GM19452 (cell line): ENCODE results near the gene HIPK1.
"Not testable (repeated sequence)": the region's sequence is repeated elsewhere in the genome, so short reads cannot be mapped to it uniquely, and the experiment has no call there.

ENCODE experiments used
- ATAC-seq: cut with Tn5 transposase; IDR thresholded peaks from one replicate; pipeline ENCODE4 v1.9.1; 2021; ENCODE audit not compliant: unreplicated experiment

Gene HIPK1

DNA sequence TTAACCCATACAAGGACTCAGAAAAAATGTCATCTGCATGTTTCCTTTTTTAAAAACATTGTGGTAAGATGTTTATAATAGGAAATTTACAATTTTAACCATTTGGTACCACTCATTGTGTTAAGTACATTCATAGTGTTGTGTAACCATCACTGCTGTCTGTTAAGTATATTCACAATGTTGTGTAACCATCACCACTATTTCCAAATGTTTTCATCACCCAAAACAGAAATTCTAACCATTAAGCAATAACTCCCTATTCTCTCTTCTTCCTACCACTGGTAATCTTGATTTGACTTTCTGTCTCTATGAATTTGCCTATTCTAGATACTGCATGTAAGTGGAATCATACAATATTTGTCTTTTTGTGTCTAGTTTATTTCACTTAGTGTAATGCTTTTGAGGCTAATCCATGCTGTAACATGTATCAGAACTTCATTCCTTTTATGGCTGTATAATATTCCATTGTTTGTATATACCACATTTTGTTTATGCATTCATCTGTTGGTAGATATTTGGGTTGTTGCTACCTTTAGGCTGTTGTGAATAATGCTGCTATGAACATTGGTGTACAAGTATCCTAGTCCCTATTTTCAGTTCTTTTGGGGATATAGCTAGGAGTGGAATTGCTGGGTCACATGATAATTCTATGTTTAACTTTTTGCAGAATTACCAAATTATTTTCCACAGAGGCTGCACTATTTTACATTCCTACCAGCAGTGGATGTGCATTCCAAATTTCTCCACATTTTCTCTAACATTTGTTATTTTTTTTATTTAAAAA is 14.1 kb downstream of the HIPK1 start:
- ATAC-seq = no peak

DNA sequence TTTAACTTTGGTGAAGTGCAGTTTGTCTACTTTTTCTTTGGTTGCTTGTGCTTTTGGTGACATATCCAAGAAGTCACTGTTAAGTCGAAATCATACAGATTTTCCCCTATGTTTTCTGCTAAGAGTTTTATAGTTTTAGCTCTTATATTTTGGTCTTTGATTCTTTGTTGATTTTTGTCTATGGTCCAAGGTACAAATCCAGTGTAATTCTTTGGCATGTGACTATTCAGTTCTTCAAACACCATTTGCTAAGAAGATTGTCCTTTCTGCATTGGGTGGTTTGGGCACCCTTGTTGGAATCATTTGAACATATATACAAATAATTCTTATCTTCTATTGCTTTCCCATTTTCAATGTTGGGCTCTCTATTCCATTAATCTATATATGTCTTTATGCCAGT is 16.2 kb downstream of the HIPK1 start:
- no peak for ATAC-seq

- ATAC-seq = no peak
Observed at GRCh38 chr1:113946112-113946511, 17.0 kb downstream of the HIPK1 start.

GRCh38 chr1:113946678-113947387 is 17.7 kb downstream of the HIPK1 start:
- no peak for ATAC-seq

DNA sequence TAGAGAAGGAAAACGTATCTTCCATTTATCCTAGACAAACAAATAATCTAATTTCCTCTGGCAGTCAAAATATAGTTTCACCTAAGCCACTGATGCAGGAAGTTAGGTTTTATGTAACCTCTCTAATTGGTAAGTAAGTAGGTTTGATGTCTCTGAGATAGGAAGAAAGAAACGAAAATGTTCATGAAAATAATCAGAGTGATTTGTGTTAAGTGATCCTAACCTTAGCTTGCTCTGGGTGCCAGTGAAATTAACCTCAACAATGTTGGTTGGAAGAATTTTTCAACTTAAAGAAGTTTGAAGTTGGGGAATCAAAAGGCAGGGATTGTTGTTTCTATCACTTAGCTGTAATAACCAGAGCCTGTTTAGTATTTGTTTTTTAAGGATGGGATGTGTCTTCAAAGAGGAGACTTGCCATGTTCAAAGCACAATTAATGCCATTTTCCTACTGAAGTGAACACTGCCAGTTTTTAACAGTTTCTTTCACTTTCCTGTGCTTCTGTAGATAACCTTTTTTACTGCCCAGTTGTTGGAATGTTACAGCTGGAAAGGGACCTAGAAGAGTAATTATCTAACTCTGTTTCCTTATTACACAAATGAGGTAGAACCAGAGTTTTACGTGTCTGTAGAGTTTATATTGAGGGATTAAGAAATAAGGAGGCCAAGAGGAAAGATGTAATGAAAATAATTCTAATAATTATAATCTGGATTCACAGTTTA is 18.4 kb downstream of the HIPK1 start:
- ATAC-seq = no peak

DNA sequence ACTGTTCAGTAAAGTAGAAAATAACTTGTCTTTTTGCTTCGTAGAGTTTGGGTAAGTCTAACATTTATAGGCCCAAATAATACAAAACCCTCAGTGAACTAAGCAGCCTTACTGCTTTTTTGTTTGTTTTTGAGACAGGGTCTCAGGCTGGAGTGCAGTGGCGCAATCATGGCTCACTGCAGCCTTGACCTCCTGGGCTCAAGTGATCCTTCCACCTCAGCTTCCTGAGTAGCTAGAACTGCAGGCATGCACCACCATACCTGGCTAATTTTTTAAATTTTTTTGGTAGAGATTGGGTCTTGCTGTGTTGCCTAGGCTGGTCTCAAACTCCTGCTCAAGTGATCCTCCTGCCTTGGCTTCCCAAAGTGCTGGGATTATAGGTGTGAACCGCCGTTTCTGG is 19.0 kb downstream of the HIPK1 start:
- not testable (repeated sequence) for ATAC-seq

- no peak for ATAC-seq
Observed at GRCh38 chr1:113949007-113949406, 19.9 kb downstream of the HIPK1 start.

DNA sequence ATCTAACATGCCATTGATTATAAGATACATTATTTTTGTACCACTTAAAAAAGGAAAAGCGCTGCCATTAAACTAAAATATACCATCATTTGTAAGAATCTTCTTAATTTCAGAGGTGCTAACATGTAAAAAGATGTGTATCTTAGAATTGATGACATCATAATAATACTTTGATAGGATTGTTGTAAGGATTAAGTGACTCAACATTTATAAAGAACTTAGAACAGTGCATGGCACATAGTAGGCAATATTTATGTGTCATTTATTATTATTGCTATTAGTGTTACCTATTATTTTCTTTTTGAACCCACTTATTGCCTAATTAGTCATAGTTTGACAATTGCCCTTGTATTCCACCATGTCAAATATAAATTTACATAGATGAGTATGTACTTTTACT is 21.8 kb downstream of the HIPK1 start:
- no peak for ATAC-seq

DNA sequence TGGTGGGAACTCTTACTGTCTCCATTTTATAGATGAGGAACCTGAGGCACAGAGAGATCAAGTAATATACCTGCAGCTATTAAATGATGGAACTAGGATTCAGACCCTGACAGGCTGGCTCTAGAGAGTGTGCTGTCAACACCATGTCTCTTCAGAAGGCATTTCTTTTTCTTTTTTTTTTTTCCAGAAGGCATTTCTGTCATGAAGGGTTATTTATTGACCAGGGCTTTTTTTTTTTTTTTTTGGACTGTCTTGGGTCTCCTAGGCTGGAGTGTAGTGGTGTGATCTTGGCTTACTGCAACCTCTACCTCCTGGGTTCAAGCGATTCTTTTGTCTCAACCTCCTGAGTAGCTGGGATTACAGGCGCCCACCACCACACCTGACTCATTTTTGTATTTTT is 22.6 kb downstream of the HIPK1 start:
- ATAC-seq = no peak

DNA sequence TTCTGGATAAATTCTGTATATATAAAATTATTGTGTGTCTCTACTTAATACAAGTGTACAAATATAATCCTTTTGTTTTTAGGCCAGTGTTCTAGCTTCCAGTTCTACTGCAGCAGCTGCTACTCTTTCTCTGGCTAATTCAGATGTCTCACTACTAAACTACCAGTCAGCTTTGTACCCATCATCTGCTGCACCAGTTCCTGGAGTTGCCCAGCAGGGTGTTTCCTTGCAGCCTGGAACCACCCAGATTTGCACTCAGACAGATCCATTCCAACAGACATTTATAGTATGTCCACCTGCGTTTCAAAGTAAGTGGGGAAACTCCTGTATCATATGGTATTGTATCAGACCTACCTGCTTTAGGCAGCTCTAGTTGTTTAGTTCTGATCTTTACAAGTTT is 28.9 kb downstream of the HIPK1 start:
- no peak for ATAC-seq

DNA sequence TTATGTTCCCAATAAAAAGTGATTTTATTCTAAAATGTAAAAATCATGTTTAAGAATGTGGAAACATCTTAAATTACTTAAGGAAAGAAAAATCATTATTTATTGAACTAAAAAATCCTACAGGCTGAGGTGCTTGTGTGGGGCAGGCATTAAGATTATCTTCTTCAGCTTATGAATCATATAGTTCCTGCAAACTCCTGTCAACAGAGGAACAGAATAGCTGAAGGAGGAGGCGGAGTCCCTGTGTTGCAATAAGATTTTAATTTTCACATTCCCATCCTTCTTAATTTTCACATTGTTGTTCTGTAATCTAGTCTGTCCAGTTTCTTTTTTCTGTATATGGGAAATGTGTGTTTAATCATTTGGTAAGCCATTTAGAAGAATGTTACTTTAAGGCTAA is 29.6 kb downstream of the HIPK1 start:
- no peak for ATAC-seq

DNA sequence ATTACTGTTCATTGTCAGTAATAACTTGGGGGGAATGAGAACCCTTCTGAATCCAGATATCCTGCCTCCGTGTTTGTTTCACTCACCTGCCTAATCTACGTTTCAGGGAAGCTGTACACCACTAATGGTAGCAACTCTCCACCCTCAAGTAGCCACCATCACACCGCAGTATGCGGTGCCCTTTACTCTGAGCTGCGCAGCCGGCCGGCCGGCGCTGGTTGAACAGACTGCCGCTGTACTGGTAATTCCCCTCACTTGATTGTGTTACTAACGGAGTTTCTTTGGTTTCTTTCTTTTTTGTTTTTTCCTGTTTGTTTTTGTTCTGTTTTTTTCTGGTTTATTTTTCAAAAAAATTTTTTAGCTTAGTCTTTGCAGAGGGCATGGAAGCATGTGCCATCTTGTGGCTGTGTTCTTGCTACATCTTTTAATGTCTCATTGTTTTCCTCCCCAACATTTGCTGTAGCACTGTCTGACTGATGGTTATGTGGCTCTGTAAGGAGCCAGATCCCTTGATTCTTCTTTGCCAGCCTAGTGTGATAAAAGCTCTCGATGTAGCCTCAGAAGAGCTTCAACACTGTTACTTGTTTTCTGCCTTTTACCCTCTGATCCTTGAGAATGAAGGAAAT is 34.3 kb downstream of the HIPK1 start:
- no peak for ATAC-seq

GRCh38 chr1:113965703-113966412 is 36.7 kb downstream of the HIPK1 start:
- no peak for ATAC-seq

DNA sequence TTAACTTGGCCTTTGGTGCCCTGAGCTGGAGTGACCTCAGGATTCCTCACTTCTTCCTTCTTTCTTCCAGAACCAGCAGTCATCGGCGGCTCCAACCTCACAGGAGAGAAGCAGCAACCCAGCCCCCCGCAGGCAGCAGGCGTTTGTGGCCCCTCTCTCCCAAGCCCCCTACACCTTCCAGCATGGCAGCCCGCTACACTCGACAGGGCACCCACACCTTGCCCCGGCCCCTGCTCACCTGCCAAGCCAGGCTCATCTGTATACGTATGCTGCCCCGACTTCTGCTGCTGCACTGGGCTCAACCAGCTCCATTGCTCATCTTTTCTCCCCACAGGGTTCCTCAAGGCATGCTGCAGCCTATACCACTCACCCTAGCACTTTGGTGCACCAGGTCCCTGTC is 43.8 kb downstream of the HIPK1 start:
- no peak for ATAC-seq

GRCh38 chr1:113975211-113975895 is 46.2 kb downstream of the HIPK1 start:
- ATAC-seq = no peak

DNA sequence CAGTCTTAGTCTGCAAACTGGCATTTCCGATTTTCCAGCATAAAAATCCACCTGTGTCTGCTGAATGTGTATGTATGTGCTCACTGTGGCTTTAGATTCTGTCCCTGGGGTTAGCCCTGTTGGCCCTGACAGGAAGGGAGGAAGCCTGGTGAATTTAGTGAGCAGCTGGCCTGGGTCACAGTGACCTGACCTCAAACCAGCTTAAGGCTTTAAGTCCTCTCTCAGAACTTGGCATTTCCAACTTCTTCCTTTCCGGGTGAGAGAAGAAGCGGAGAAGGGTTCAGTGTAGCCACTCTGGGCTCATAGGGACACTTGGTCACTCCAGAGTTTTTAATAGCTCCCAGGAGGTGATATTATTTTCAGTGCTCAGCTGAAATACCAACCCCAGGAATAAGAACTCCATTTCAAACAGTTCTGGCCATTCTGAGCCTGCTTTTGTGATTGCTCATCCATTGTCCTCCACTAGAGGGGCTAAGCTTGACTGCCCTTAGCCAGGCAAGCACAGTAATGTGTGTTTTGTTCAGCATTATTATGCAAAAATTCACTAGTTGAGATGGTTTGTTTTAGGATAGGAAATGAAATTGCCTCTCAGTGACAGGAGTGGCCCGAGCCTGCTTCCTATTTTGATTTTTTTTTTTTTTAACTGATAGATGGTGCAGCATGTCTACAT is 47.6 kb downstream of the HIPK1 start:
- no peak for ATAC-seq

GRCh38 chr1:113977906-113978305 is 48.8 kb downstream of the HIPK1 start:
- no peak for ATAC-seq

DNA sequence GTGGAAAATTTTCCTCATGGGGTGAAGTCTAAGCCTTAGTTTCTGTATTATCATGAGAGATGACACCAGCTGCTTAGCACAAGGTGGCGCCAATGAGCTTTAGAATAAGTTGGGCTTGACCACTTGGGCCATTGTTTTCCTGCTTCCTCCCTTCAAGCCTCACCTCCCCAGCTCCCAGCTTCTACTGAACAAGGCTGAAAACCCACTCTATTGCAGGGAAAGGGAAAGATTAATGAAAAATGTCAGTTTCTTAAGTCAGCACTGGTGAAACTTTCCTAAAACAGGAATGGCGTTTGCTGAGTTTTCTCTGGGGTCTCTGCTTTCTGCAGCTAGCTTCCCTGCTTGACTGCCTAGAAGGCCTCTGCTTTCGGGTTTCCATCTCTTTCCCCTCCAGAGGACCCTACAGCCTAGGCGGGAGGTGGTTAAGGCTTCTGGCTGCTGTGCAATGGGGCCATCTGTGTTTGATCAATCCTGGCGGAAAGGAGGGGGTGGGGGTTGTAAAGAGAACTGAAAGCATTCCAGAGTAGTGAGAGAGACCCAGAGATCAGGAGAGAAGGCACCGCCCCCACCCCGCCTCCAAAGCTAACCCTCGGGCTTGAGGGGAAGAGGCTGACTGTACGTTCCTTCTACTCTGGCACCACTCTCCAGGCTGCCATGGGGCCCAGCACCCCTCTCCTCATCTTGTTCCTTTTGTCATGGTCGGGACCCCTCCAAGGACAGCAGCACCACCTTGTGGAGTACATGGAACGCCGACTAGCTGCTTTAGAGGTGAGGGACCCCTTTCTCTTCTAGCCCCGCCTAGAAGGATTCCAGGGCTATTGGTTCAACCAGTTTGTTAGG is 50.0 kb downstream of the HIPK1 start, which contains the start of gene OLFML3:
OLFML3 (plus strand) TSS at position 612 of the 840 bp plus-strand sequence; CDS start at position 655, 43 bp downstream.
- ATAC-seq = no peak

DNA sequence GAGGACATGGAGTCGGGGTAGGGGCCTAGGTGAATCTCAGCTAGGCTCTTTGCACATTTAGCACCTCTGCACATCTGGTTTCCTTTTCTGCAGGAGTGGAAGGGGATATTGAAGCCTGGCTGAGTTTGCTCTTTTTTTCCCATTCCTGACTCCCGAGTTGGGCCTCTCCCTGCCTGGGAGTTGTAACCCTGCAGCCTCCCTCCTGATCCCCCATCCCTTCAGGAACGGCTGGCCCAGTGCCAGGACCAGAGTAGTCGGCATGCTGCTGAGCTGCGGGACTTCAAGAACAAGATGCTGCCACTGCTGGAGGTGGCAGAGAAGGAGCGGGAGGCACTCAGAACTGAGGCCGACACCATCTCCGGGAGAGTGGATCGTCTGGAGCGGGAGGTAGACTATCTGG is 51.0 kb downstream of the HIPK1 start:
- ATAC-seq = no peak
